Astrocyte of the spinal cord (primary cell): Measurements from ENCODE around the gene PPP1R27.

Source experiments
- DNase-seq: peaks from one replicate; pipeline ENCODE4 v3.0.0; 2011; ENCODE audit warnings: low read depth, low spot score
- H3K4me3 ChIP-seq: 2 replicates; pipeline ENCODE4 v1.5.1; 2011; ENCODE audit warnings: low read depth, mild to moderate bottlenecking, low read length, moderate library complexity
- CTCF ChIP-seq: IDR thresholded peaks from 2 replicates; pipeline ENCODE4 v1.5.1; 2012; ENCODE audit warnings: low read depth, mild to moderate bottlenecking, low read length, inconsistent platforms
- in situ Hi-C: cut with HindIII; loops from 2 replicates; pipeline ENCODE4 v1.10.0; 2017; ENCODE audit warnings: low sequenced_read_pairs

Gene PPP1R27

DNA sequence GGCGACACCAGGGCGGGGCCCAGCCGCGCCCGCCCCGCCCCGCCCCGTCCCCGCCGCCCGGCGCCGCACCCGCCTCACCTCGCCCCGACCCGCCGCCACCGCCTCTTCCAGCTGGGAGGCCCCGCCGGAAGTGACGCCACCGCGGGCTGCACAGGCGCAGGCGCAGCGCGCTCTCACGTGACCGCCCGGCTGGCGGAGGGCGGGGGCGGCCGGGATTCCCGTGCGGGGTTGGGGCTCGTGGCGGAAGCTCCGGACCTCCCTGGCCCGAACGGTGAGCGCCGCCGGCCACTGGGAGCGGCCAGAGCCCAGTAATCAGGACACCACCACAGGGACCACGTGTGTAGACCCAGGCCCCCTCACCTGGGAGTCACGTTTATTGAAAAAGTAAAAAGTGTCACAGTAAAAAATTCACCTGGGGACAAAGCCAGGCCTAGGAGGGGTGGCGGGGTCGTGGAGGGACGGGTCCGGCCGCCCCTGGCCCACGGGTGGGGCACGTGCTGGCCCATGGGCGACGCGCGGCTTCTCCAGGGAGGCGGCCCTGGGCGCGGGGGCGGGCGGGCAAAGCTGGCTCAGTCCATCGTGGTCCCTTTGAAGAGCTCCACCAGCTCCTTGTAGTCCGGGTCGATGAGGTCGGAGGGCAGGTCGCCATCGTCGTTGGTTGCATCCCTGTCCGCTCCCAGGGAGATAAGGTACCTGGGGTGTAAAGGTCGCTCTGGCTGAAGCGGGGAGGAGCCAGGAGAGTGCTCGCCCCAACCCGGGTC, 1.5 kb downstream of the PPP1R27 start, which contains the start of gene MCRIP1:
Gene MCRIP1, minus strand, starts transcription at position 132 of the 761 bp plus-strand sequence. CDS start 8,785 bp downstream, outside the sequence.
- DNase-seq: peak; percentile 93
- H3K4me3 ChIP-seq: peak within 1 kb of the TSS; percentile 76
- no peak for TF ChIP-seq CTCF
- in situ Hi-C loops: no loop called here

DNA sequence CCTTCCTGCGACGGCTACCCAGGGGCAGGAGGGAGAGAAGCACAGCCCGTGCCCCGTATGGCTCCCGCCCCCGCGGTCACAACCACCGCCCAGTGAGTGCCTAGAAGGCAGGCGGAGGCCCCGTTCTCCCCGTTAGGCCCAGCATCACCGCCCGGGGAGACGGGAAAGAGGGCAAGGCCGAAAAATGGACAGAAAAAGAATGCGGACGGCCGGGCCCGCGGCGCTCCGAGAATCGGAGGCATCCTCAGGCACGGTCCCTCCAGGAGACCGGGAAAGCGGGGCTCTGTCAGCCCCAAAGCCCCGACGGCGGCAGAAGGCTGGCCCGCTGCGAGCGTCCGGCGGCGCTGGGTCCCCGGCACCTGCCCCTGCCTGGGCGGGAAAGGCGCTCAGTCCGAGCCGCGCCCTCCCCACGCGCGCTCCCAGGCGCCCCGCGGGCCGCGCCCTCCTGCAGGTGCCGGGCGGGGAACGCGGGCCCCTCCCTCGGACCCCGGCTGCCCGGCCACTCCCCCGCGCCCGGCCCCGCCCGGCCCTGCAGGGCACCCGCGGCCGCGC, 2.2 kb downstream of the PPP1R27 start:
- peak overlapping the region; percentile 76 for H3K4me3 ChIP-seq
- TF ChIP-seq CTCF: no peak
- DNase-seq: peak; percentile 29
- in situ Hi-C loops: no loop called here

DNA sequence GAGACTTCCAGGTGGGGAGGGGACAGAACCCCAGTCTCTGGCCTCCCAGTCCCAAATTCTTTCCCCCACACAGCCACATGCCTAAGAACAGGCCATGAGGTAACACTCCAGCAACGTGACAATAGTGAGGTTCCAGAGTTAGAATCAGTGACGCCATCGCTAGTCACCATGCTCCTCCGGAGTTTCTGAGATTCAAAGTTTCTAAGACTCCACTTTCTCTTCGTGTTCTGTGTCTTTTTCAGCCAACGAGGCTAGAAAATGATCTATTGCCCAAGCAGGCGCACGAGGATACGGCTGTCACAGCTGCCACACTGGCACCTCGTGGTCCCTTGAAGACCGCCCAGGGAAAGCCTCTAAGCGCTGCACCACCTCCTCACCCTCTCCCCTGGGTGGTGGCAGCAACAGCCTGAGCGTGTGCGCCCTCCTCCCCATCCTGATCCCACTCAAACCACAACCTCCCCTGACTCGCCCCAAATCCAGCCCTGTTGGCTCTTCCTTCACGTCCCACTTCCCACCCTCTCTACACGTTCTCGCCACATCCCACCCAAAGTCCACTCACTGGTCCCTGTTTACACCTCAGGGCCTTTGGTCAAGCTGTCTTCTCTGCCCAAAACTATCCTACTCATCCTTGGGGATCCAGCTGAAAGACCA, 2.8 kb downstream of the PPP1R27 start:
- H3K4me3 ChIP-seq: peak overlapping the region; percentile 76
- TF ChIP-seq CTCF: no peak
- in situ Hi-C loops: no loop called here
- DNase-seq: peak; percentile 12

GRCh38 chr17:81831563-81831956, 3.3 kb downstream of the PPP1R27 start:
- in situ Hi-C loops: no loop called here
- no peak overlapping the region for H3K4me3 ChIP-seq
- no peak for TF ChIP-seq CTCF
- no peak for DNase-seq

DNA sequence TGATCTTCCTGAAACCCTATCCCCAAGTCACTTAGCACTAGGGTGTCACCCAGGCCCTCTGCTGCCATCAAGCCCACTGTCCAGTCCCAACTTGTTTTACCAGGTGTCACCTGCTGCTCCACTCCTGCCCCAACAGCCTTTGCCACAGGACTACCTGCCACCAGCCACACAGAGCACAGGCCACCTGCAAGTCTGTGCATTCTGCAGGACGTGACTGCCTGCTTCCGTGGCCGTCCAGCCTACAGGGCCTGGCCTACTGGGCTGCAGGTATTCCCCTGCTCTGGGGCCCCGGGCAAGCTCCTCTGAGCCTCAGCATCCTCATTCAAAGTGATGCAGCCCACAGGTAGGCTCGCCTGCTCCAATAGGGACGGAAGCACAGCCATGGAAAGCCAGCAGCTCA, 5.0 kb downstream of the PPP1R27 start:
- no peak for TF ChIP-seq CTCF
- H3K4me3 ChIP-seq: no peak overlapping the region
- in situ Hi-C loops: no loop called here
- DNase-seq: no peak

DNA sequence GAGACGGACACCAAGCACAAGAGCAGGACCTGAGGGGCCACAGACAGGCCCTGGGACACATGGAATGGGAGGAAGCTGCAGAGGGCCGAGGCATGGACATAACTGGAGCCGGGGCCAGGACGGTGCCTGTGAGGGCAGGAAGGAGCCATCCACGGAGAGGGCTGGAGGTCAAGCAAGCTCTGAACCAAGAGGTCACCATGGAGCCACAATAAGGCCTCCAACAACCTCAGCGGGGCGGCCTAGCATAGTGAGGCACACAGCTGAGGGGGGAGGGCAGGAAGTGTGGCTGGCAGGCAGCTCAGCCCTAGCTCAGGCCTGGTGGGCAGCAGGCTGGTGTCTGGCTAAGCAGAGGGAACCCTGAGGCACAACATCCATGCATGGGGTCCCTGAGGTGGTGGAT, 6.2 kb downstream of the PPP1R27 start:
- no peak for TF ChIP-seq CTCF
- in situ Hi-C loops: no loop called here
- no peak for DNase-seq
- no peak overlapping the region for H3K4me3 ChIP-seq
